Vagina (tissue), 2 donors: ENCODE data around the gene ZNF79.

Experiments used
- CTCF ChIP-seq, 3 experiments: fragments of 450-650 bp in 2 of 3; fragments of 200-600 bp in 1 of 3; sonication (generic) in 1 of 3; IDR thresholded peaks; one replicate each; pipeline ENCODE4 v1.5.1; 2017 to 2019; ENCODE audit warnings: antibody characterized with exemption in 3 of 3, mild to moderate bottlenecking in 2 of 3, moderate library complexity in 2 of 3
- POLR2A ChIP-seq, 2 donors: fragments of 450-650 bp; IDR thresholded peaks; one replicate each; pipeline ENCODE4 v1.6.1; 2017; ENCODE audit warnings: antibody characterized with exemption in 2 of 2, mild to moderate bottlenecking in 2 of 2, moderate library complexity in 2 of 2
- POLR2AphosphoS5 ChIP-seq, 2 donors: sonication (generic); formaldehyde crosslinking; IDR thresholded peaks; one replicate each; pipeline ENCODE4 v1.9.0; 2017; ENCODE audit warnings: antibody characterized with exemption in 2 of 2, mild to moderate bottlenecking in 2 of 2, low read depth in 1 of 2; ENCODE audit not compliant: insufficient read depth in 1 of 2

- TF ChIP-seq POLR2AphosphoS5 (IDR thresholded peaks at IDR 0.05; ENCODE audit: insufficient read depth in 1 of 2, low read depth in 1 of 2) (no peak), POLR2A (IDR thresholded peaks at IDR 0.05) (no peak), CTCF (IDR thresholded peaks at IDR 0.05) (no peak)
Observed at GRCh38 chr9:127458921-127459320, 34.7 kb downstream of the ZNF79 start.
